GM12878 (cell line): ENCODE data around the gene EIF1AD. TPM values are rescaled to one million over a fixed set of nuclear protein-coding genes. Genes with fewer than 3 reads are reported as not detected.

Experiments used
- ATAC-seq: fragments of 200-7000 bp; cut with Tn5 transposase; 3 replicates; pipeline ENCODE4 v1.9.1; 2020; ENCODE audit warnings: mild to moderate bottlenecking, moderate library complexity
- BruUV-seq: library from RNA; stranded (reverse); fragments of 400-500 nt; replicated peaks from 2 replicates; lab custom pipeline; 2021; lab: Mats Ljungman, UMichigan
- CTCF ChIA-PET: fragments of 300-600 bp; sonication (Branson Sonifier 250); formaldehyde crosslinking; extraction: SDS; loops from one replicate; lab custom pipeline; 2021; ENCODE audit warnings: inconsistent platforms; lab: Yijun Ruan, JAX
- POLR2A ChIA-PET: fragments of 350-600 bp; formaldehyde crosslinking; extraction: SDS; loops from one replicate; lab custom pipeline; 2021; ENCODE audit warnings: inconsistent platforms; lab: Charles Lee
- RAD21 ChIA-PET: fragments of 300-600 bp; sonication (Branson Sonifier 250); formaldehyde crosslinking; loops from one replicate; lab custom pipeline; 2023; ENCODE audit warnings: antibody characterized with exemption; ENCODE audit not compliant: unreplicated experiment; lab: Charles Lee
- SMC1A ChIA-PET: fragments of 300-600 bp; sonication (Branson Sonifier 250); formaldehyde crosslinking; loops from one replicate; lab custom pipeline; 2023; ENCODE audit not compliant: unreplicated experiment, uncharacterized antibody; lab: Charles Lee
- DNase-seq: peaks from one replicate; pipeline ENCODE4 v3.0.0-alpha.2; 2011; ENCODE audit warnings: low read depth, low spot score
- FAIRE-seq: peaks from 3 replicates; lab custom pipeline; 2011; peaks lifted over from hg19 to GRCh38; lab: Jason Lieb, UNC
- H2AFZ ChIP-seq: 2 replicates; pipeline ENCODE4 v1.6.0; 2011; ENCODE audit warnings: low read depth, low read length, control low read depth; ENCODE audit not compliant: control insufficient read depth
- H3K27ac ChIP-seq: 2 replicates; pipeline ENCODE4 v1.5.1; 2011; ENCODE audit warnings: control low read depth; ENCODE audit not compliant: control insufficient read depth, insufficient read depth
- H3K27me3 ChIP-seq, 2 experiments: replicated peaks in 1 of 2; 2 replicates each; pipeline versions ENCODE4 v1.6.0 to v1.6.1; 2011; ENCODE audit warnings: low read length in 1 of 2; ENCODE audit not compliant: control insufficient read depth in 2 of 2, insufficient read depth in 2 of 2
- H3K36me3 ChIP-seq, 2 experiments: 2 replicates each; pipeline ENCODE4 v1.5.1; 2011; ENCODE audit warnings: low read length in 1 of 2; ENCODE audit not compliant: control insufficient read depth in 2 of 2, insufficient read depth in 2 of 2
- H3K4me1 ChIP-seq: 2 replicates; pipeline ENCODE4 v1.6.1; 2011; ENCODE audit warnings: mild to moderate bottlenecking, low read length, moderate library complexity, mixed read lengths; ENCODE audit not compliant: control insufficient read depth, insufficient read depth
- H3K4me2 ChIP-seq: 2 replicates; pipeline ENCODE4 v1.6.0; 2011; ENCODE audit warnings: control low read depth; ENCODE audit not compliant: control insufficient read depth, insufficient read depth
- H3K4me3 ChIP-seq: fragments of 200-600 bp; sonication (generic); 2 replicates; pipeline ENCODE4 v1.5.1; 2016
- H3K79me2 ChIP-seq: 2 replicates; pipeline ENCODE4 v1.6.0; 2011; ENCODE audit warnings: low read length; ENCODE audit not compliant: control insufficient read depth, insufficient read depth
- H3K9ac ChIP-seq: 2 replicates; pipeline ENCODE4 v1.8.0; 2011; ENCODE audit warnings: low read length, control low read depth, mixed read lengths; ENCODE audit not compliant: control insufficient read depth, insufficient read depth
- H3K9me3 ChIP-seq: replicated peaks from 3 replicates; pipeline ENCODE4 v1.5.1; 2011; ENCODE audit warnings: mild to moderate bottlenecking, low read length; ENCODE audit not compliant: control insufficient read depth, insufficient read depth
- H4K20me1 ChIP-seq: 2 replicates; pipeline ENCODE4 v1.6.0; 2011; ENCODE audit not compliant: control insufficient read depth, insufficient read depth
- BMI1 ChIP-seq: fragments of 450-650 bp; IDR thresholded peaks from 2 replicates; pipeline ENCODE4 v1.6.1; 2016; ENCODE audit warnings: mild to moderate bottlenecking, moderate library complexity, borderline replicate concordance
- KDM1A ChIP-seq: fragments of 200-600 bp; sonication (generic); IDR thresholded peaks from 2 replicates; pipeline ENCODE4 v1.6.1; 2016; ENCODE audit warnings: borderline replicate concordance
- MYB ChIP-seq: fragments of 150-350 bp; IDR thresholded peaks from 2 replicates; pipeline ENCODE4 v1.6.1; 2014; ENCODE audit warnings: mild to moderate bottlenecking, low read depth, low read length, borderline replicate concordance
- NFYA ChIP-seq: IDR thresholded peaks from 2 replicates; pipeline ENCODE4 v1.6.1; 2011; ENCODE audit warnings: low read depth, mild to moderate bottlenecking, low read length, improper control_type of control experiment, borderline replicate concordance
- PBX3 ChIP-seq: IDR thresholded peaks from 2 replicates; pipeline ENCODE4 v1.6.1; 2011; ENCODE audit warnings: mild to moderate bottlenecking, low read depth, low read length, moderate library complexity; ENCODE audit not compliant: insufficient replicate concordance
- RFX5 ChIP-seq: IDR thresholded peaks from 2 replicates; pipeline ENCODE4 v1.6.1; 2011; ENCODE audit warnings: low read depth, low read length, improper control_type of control experiment
- WGBS: methylation state at CpG from one replicate; pipeline ENCODE4 v1.1.6; 2016; ENCODE audit warnings: low lambda C conversion rate; ENCODE audit not compliant: insufficient replicate concordance, insufficient coverage; ENCODE audit errors: missing lambda C conversion rate; 5-methylcytosine and 5-hydroxymethylcytosine counted together
- in situ Hi-C: fragments of 300-500 bp; cut with MboI; formaldehyde crosslinking; loops from 9 replicates; pipeline ENCODE4 v1.14.3; 2018; ENCODE audit warnings: mixed read lengths
- intact Hi-C: fragments of 100-400 bp; cut with micrococcal nuclease; formaldehyde crosslinking; loops from one replicate; pipeline ENCODE4 v1.14.2; 2022; ENCODE audit not compliant: unreplicated experiment
- polyA plus RNA-seq, 11 experiments: library from polyadenylated mRNA; depleted of rRNA in 4 of 11; unstranded in 6 of 11; stranded (reverse) in 5 of 11; fragments of >200 nt; fragmentation: Nextera tagmentation in 4 of 11; fragmentation: Illumina TruSeq in 1 of 11; extraction: Ambion mirVana in 4 of 11; extraction: Trizol in 1 of 11; gene quantifications; 1 replicate in 1 of 11; 2 replicates in 10 of 11; pipeline versions ENCODE4 v1.2.1 to v1.2.3, GENCODE V29; 2011 to 2016; ENCODE audit warnings: inconsistent platforms in 2 of 11, missing spikeins in 2 of 11, low read depth in 1 of 11
- total RNA-seq, 4 experiments: library from RNA; depleted of rRNA in 3 of 4; stranded (reverse); fragments of >200 nt in 3 of 4; fragmentation: Illumina TruSeq in 1 of 4; extraction: Trizol in 1 of 4; gene quantifications; 2 replicates each; pipeline versions ENCODE4 v1.2.1 to v1.2.3, GENCODE V29; 2013 to 2021
- TF ChIP-seq, protein P1 (sequence below): IDR thresholded peaks from 2 replicates; pipeline ENCODE4 v1.6.1; 2012; ENCODE audit warnings: low read depth, low read length, improper control_type of control experiment

Gene EIF1AD
- total and polyA plus RNA-seq, 10 of the 15 experiments (the other 5 are each of a cell fraction or from before 2014, with no cell fraction given) = 31.6 to 56.8 (median 39.5) TPM

- ChIA-PET SMC1A (no interaction called here), POLR2A (interaction anchor here (0.6 kb wide), 1 partner anchor 167 kb away, joined by 5 read pairs; no protein-coding TSS in a partner anchor), RAD21 (no interaction called here), CTCF (interaction anchor here (0.8 to 2.0 kb wide), 2 partner anchors 10 kb away, joined by 4 to 9 read pairs; no protein-coding TSS in a partner anchor)
- BruUV-seq = no TSS peak
- Histone ChIP-seq H3K27ac (no peak overlapping the region), H3K79me2 (no peaks in the 10 kb centered on the region), H3K36me3 (no peaks in the 10 kb centered on the region), H3K9me3 (no peaks in the 10 kb centered on the region), H2AFZ (no peak overlapping the region), H3K27me3 (peaks cover 3 to 7% of the 10 kb centered on the region in 2 experiments), H4K20me1 (no peaks in the 10 kb centered on the region), H3K4me1 (no peaks in the 10 kb centered on the region), H3K4me3 (no peak overlapping the region), H3K9ac (no peak overlapping the region), H3K4me2 (no peak overlapping the region)
- 38% methylated on average over 11 of the region's 12 CpGs for WGBS
- FAIRE-seq (no peak), ATAC-seq (no peak), DNase-seq (no peak)
- intact Hi-C loops (no loop called here), in situ Hi-C loops (no loop called here)
- TF ChIP-seq, protein P1, sequence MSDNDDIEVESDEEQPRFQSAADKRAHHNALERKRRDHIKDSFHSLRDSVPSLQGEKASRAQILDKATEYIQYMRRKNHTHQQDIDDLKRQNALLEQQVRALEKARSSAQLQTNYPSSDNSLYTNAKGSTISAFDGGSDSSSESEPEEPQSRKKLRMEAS = no peak
- TF ChIP-seq BMI1 = no peak
- TF ChIP-seq KDM1A = no peak
- no peak for TF ChIP-seq RFX5
- TF ChIP-seq PBX3 = no peak
- TF ChIP-seq MYB = no peak
- no peak for TF ChIP-seq NFYA
Measured at GRCh38 chr11:66012371-66012945, 10.5 kb upstream of the EIF1AD start.
